Measurements from ENCODE around the gene SMCO1. TPM values are rescaled to one million over a fixed set of nuclear protein-coding genes. Genes with fewer than 3 reads are reported as not detected.

Gene SMCO1
- total RNA-seq, 1 experiment from 2014 or later = not detected

DNA sequence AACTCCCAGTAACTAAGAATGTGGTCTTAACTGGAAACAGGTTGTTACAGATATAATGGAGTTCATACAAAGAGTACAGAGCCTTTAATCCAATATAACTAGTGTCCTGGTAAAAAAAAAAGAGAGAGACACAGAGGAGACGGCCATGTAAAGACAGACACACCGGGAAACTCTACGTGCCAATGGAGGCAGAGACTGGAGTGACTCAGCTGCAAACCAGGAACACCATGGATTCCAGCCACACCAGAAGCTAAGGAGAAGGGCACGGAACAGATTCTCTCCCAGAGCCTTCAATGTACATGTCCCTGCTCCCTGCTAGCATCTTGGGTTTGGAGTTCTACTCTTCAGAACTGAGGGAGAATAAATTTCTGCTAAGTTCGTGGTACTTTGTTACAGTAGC lies 16.1 kb downstream of the SMCO1 start:
- Histone ChIP-seq H4K20me1 (ENCODE audit: insufficient read depth, low read depth, low read length) (peaks cover 40% of the 10 kb centered on the region), H3K9me3 (ENCODE audit: low read length) (no peaks in the 10 kb centered on the region), H3K79me2 (ENCODE audit: low read length) (peaks cover 92% of the 10 kb centered on the region), H3K27ac (ENCODE audit: low read length) (peak overlapping the region; percentile 92), H3K9ac (ENCODE audit: low read length) (no peak overlapping the region), H3K4me2 (ENCODE audit: low read depth, low read length, poor library complexity, severe bottlenecking) (peak overlapping the region; percentile 96), H3K27me3 (ENCODE audit: low read length) (no peaks in the 10 kb centered on the region), H3K4me3 (ENCODE audit: low read length) (peak overlapping the region; percentile 84; the same call in 1 of the 2 replicates), H3K9me2 (replicated peaks; ENCODE audit: insufficient read depth, low read length) (no peaks in the 10 kb centered on the region), H3K36me3 (ENCODE audit: insufficient read depth, low read length) (peaks cover 50% of the 10 kb centered on the region), H2AFZ (ENCODE audit: low read length) (no peak overlapping the region), H3K4me1 (ENCODE audit: low read length) (peaks cover 43% of the 10 kb centered on the region)
- no peak for DNase-seq

DNA sequence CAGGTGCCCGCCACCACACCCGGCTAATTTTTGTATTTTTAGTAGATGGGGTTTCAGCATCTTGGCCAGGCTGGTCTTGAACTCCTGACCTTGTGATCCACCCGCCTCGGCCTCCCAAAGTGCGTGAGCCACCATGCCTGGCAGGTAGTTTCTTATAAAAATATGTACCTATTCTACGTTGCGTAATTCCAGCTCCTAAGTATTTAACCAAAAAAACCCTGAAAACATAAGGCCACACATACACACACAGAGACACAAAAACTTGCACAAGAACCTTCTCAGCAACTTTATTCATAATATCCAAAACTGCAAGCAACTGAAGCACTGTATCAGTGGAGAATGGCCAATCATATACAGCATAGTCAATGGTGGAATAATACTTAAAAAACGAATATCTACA lies 16.8 kb downstream of the SMCO1 start:
- no peak overlapping the region for H2AFZ ChIP-seq (ENCODE audit: low read length)
- peaks cover 41% of the 10 kb centered on the region for H3K4me1 ChIP-seq (ENCODE audit: low read length)
- H3K4me2 ChIP-seq (ENCODE audit: low read depth, low read length, poor library complexity, severe bottlenecking) = no peak overlapping the region
- H3K9ac ChIP-seq (ENCODE audit: low read length) = no peak overlapping the region
- H3K9me3 ChIP-seq (ENCODE audit: low read length) = no peaks in the 10 kb centered on the region
- H3K36me3 ChIP-seq (ENCODE audit: insufficient read depth, low read length) = peaks cover 50% of the 10 kb centered on the region
- peaks cover 99% of the 10 kb centered on the region for H3K79me2 ChIP-seq (ENCODE audit: low read length)
- H3K27me3 ChIP-seq (ENCODE audit: low read length) = no peaks in the 10 kb centered on the region
- peaks cover 42% of the 10 kb centered on the region for H4K20me1 ChIP-seq (ENCODE audit: insufficient read depth, low read depth, low read length)
- H3K9me2 ChIP-seq (replicated peaks; ENCODE audit: insufficient read depth, low read length) = no peaks in the 10 kb centered on the region
- DNase-seq = no peak
- no peak overlapping the region for H3K4me3 ChIP-seq (ENCODE audit: low read length)
- no peak overlapping the region for H3K27ac ChIP-seq (ENCODE audit: low read length)

- H3K4me2 ChIP-seq (ENCODE audit: low read depth, low read length, poor library complexity, severe bottlenecking) = no peak overlapping the region
- H3K9ac ChIP-seq (ENCODE audit: low read length) = no peak overlapping the region
- H3K27ac ChIP-seq (ENCODE audit: low read length) = no peak overlapping the region
- H3K9me2 ChIP-seq (replicated peaks; ENCODE audit: insufficient read depth, low read length) = no peaks in the 10 kb centered on the region
- peaks cover 52% of the 10 kb centered on the region for H4K20me1 ChIP-seq (ENCODE audit: insufficient read depth, low read depth, low read length)
- H3K9me3 ChIP-seq (ENCODE audit: low read length) = no peaks in the 10 kb centered on the region
- H3K36me3 ChIP-seq (ENCODE audit: insufficient read depth, low read length) = peaks cover 60% of the 10 kb centered on the region
- H2AFZ ChIP-seq (ENCODE audit: low read length) = no peak overlapping the region
- DNase-seq = no peak
- H3K4me1 ChIP-seq (ENCODE audit: low read length) = peaks cover 43% of the 10 kb centered on the region
- H3K27me3 ChIP-seq (ENCODE audit: low read length) = no peaks in the 10 kb centered on the region
- H3K79me2 ChIP-seq (ENCODE audit: low read length) = peaks cover 98% of the 10 kb centered on the region
- no peak overlapping the region for H3K4me3 ChIP-seq (ENCODE audit: low read length)
These were observed 19.0 kb downstream of the SMCO1 start for GRCh38 chr3:196496183-196496582.

DNA sequence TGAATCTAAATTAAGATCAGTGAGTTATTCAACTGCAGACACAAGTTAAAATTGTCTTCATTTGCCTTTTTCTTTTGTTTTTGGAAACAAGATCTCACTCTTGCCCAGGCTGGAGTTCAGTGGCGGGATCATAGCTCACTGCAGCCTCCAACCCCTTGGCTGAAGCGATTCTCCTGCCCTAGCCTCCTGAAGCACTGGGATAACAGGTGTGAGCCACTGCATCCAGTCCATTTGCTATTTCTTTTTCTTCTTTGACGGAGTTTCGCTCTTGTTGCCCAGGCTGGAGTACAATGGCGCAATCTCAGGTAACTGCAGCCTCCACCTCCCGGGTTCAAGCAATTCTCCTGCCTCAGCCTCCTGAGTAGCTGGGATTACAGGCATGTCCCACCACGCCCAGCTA lies 21.9 kb downstream of the SMCO1 start:
- H3K4me3 ChIP-seq (ENCODE audit: low read length) = no peak overlapping the region
- H2AFZ ChIP-seq (ENCODE audit: low read length) = no peak overlapping the region
- peaks cover 27% of the 10 kb centered on the region for H3K4me1 ChIP-seq (ENCODE audit: low read length)
- H3K9me2 ChIP-seq (replicated peaks; ENCODE audit: insufficient read depth, low read length) = no peaks in the 10 kb centered on the region
- H4K20me1 ChIP-seq (ENCODE audit: insufficient read depth, low read depth, low read length) = peaks cover 41% of the 10 kb centered on the region
- no peak overlapping the region for H3K4me2 ChIP-seq (ENCODE audit: low read depth, low read length, poor library complexity, severe bottlenecking)
- peaks cover 49% of the 10 kb centered on the region for H3K36me3 ChIP-seq (ENCODE audit: insufficient read depth, low read length)
- H3K27ac ChIP-seq (ENCODE audit: low read length) = peak overlapping the region; percentile 2; the same call in 1 of the 2 replicates
- H3K27me3 ChIP-seq (ENCODE audit: low read length) = no peaks in the 10 kb centered on the region
- no peaks in the 10 kb centered on the region for H3K9me3 ChIP-seq (ENCODE audit: low read length)
- peaks cover 97% of the 10 kb centered on the region for H3K79me2 ChIP-seq (ENCODE audit: low read length)
- DNase-seq = no peak
- H3K9ac ChIP-seq (ENCODE audit: low read length) = no peak overlapping the region

- Histone ChIP-seq H3K4me3 (ENCODE audit: low read length) (no peak overlapping the region), H3K4me2 (ENCODE audit: low read depth, low read length, poor library complexity, severe bottlenecking) (no peak overlapping the region), H3K36me3 (ENCODE audit: insufficient read depth, low read length) (peaks cover 51% of the 10 kb centered on the region), H3K9me3 (ENCODE audit: low read length) (no peaks in the 10 kb centered on the region), H2AFZ (ENCODE audit: low read length) (no peak overlapping the region), H3K9me2 (replicated peaks; ENCODE audit: insufficient read depth, low read length) (no peaks in the 10 kb centered on the region), H3K9ac (ENCODE audit: low read length) (no peak overlapping the region), H3K27me3 (ENCODE audit: low read length) (no peaks in the 10 kb centered on the region), H3K4me1 (ENCODE audit: low read length) (peaks cover 27% of the 10 kb centered on the region), H3K27ac (ENCODE audit: low read length) (no peak overlapping the region), H3K79me2 (ENCODE audit: low read length) (peaks cover 94% of the 10 kb centered on the region), H4K20me1 (ENCODE audit: insufficient read depth, low read depth, low read length) (peaks cover 36% of the 10 kb centered on the region)
- no peak for DNase-seq
These were observed 23.1 kb downstream of the SMCO1 start for GRCh38 chr3:196492080-196492479.

DNA sequence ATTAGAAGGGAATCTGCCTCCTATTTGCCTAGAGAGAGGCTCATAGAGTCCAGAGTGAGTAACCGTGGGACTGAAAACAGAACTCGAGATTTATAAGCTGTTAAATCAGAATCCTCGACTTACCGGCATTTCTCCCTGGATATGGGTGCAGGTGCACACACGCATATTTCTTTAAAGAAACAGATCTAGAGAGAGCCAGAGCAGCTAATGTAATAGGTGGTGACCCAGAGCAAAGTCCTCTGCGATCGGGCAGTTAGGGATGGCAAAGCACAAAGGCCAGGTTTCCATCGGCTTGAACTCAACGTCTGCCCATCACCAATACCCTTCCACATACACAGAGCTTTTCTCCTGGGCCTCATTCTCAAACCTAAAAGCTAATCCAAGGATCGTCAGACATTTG lies 25.4 kb downstream of the SMCO1 start:
- peaks cover 57% of the 10 kb centered on the region for H3K36me3 ChIP-seq (ENCODE audit: insufficient read depth, low read length)
- no peaks in the 10 kb centered on the region for H3K9me3 ChIP-seq (ENCODE audit: low read length)
- DNase-seq = no peak
- peaks cover 91% of the 10 kb centered on the region for H3K79me2 ChIP-seq (ENCODE audit: low read length)
- H3K4me1 ChIP-seq (ENCODE audit: low read length) = peaks cover 11% of the 10 kb centered on the region
- no peak overlapping the region for H2AFZ ChIP-seq (ENCODE audit: low read length)
- H3K4me2 ChIP-seq (ENCODE audit: low read depth, low read length, poor library complexity, severe bottlenecking) = no peak overlapping the region
- H3K9me2 ChIP-seq (replicated peaks; ENCODE audit: insufficient read depth, low read length) = no peaks in the 10 kb centered on the region
- no peak overlapping the region for H3K9ac ChIP-seq (ENCODE audit: low read length)
- H4K20me1 ChIP-seq (ENCODE audit: insufficient read depth, low read depth, low read length) = peaks cover 21% of the 10 kb centered on the region
- H3K27ac ChIP-seq (ENCODE audit: low read length) = no peak overlapping the region
- H3K4me3 ChIP-seq (ENCODE audit: low read length) = no peak overlapping the region
- H3K27me3 ChIP-seq (ENCODE audit: low read length) = no peaks in the 10 kb centered on the region

GRCh38 chr3:196486263-196486662 lies 28.9 kb downstream of the SMCO1 start:
- DNase-seq = peak; percentile 68
- H3K36me3 ChIP-seq (ENCODE audit: insufficient read depth, low read length) = peaks cover 71% of the 10 kb centered on the region

GRCh38 chr3:196477678-196478077 lies 37.5 kb downstream of the SMCO1 start:
- H3K9ac ChIP-seq (ENCODE audit: low read length) = no peak overlapping the region
- no peaks in the 10 kb centered on the region for H3K9me3 ChIP-seq (ENCODE audit: low read length)
- H3K79me2 ChIP-seq (ENCODE audit: low read length) = peaks cover 61% of the 10 kb centered on the region
- H3K4me2 ChIP-seq (ENCODE audit: low read depth, low read length, poor library complexity, severe bottlenecking) = no peak overlapping the region
- H3K27me3 ChIP-seq (ENCODE audit: low read length) = no peaks in the 10 kb centered on the region
- no peak overlapping the region for H3K4me3 ChIP-seq (ENCODE audit: low read length)
- no peak overlapping the region for H3K27ac ChIP-seq (ENCODE audit: low read length)
- no peaks in the 10 kb centered on the region for H3K9me2 ChIP-seq (replicated peaks; ENCODE audit: insufficient read depth, low read length)
- DNase-seq = no peak
- no peaks in the 10 kb centered on the region for H3K4me1 ChIP-seq (ENCODE audit: low read length)
- H3K36me3 ChIP-seq (ENCODE audit: insufficient read depth, low read length) = peaks cover 72% of the 10 kb centered on the region
- H4K20me1 ChIP-seq (ENCODE audit: insufficient read depth, low read depth, low read length) = peaks cover 4% of the 10 kb centered on the region; the same call in 1 of the 2 replicates
- no peak overlapping the region for H2AFZ ChIP-seq (ENCODE audit: low read length)

More at GRCh38 chr3:196486263-196486662, 28.9 kb downstream of the SMCO1 start:
- Histone ChIP-seq H3K79me2 (ENCODE audit: low read length) (peaks cover 84% of the 10 kb centered on the region), H3K4me3 (ENCODE audit: low read length) (no peak overlapping the region), H3K9me2 (replicated peaks; ENCODE audit: insufficient read depth, low read length) (no peaks in the 10 kb centered on the region), H4K20me1 (ENCODE audit: insufficient read depth, low read depth, low read length) (peaks cover 4% of the 10 kb centered on the region), H3K9ac (ENCODE audit: low read length) (no peak overlapping the region), H3K9me3 (ENCODE audit: low read length) (no peaks in the 10 kb centered on the region), H3K27me3 (ENCODE audit: low read length) (no peaks in the 10 kb centered on the region), H3K4me2 (ENCODE audit: low read depth, low read length, poor library complexity, severe bottlenecking) (no peak overlapping the region), H2AFZ (ENCODE audit: low read length) (no peak overlapping the region), H3K27ac (ENCODE audit: low read length) (no peak overlapping the region), H3K4me1 (ENCODE audit: low read length) (no peaks in the 10 kb centered on the region)

DNA sequence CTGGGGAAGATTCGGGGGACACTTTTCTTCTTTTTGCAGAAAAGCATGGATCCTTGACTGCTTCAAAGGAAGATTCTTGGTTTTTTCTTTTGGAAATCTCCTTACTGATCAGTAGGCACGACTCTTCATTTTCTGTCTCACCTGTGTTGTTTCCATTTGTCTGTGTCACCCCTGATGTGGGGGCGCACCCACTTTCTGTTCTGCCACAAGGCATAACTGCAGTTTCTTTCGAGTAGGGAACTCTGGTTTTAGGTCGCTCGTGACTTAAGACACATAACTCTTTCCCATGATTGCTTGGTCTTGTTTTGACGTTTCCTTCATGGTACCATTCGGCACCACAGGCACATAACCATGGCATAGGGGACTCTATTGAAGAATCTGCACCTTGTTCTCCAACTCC lies 42.9 kb downstream of the SMCO1 start:
- no peak for DNase-seq
- no peaks in the 10 kb centered on the region for H3K9me2 ChIP-seq (replicated peaks; ENCODE audit: insufficient read depth, low read length)
- H3K4me3 ChIP-seq (ENCODE audit: low read length) = no peak overlapping the region
- H3K27me3 ChIP-seq (ENCODE audit: low read length) = no peaks in the 10 kb centered on the region
- no peak overlapping the region for H3K27ac ChIP-seq (ENCODE audit: low read length)
- H3K9ac ChIP-seq (ENCODE audit: low read length) = no peak overlapping the region
- H4K20me1 ChIP-seq (ENCODE audit: insufficient read depth, low read depth, low read length) = no peaks in the 10 kb centered on the region
- no peaks in the 10 kb centered on the region; the same call in 1 of the 2 replicates for H3K4me1 ChIP-seq (ENCODE audit: low read length)
- H3K36me3 ChIP-seq (ENCODE audit: insufficient read depth, low read length) = peaks cover 74% of the 10 kb centered on the region
- peaks cover 70% of the 10 kb centered on the region for H3K79me2 ChIP-seq (ENCODE audit: low read length)
- no peak overlapping the region for H3K4me2 ChIP-seq (ENCODE audit: low read depth, low read length, poor library complexity, severe bottlenecking)
- no peaks in the 10 kb centered on the region for H3K9me3 ChIP-seq (ENCODE audit: low read length)
- H2AFZ ChIP-seq (ENCODE audit: low read length) = no peak overlapping the region

Data from Karpas-422 (cell line).